NCI-H2196 treated with DMSO at 0.1 percent for 48 hours (cell line): Measurements from ENCODE around the gene TREX2.

Experiments used
- DNase-seq: peaks from one replicate; lab custom pipeline; 2025; ENCODE audit not compliant: unreplicated experiment; lab: John Stamatoyannopoulos, UW

TREX2 gene

GRCh38 chrX:153435845-153436244 lies 10.0 kb downstream of the TREX2 start:
- DNase-seq, result no peak

GRCh38 chrX:153434801-153435200 lies 11.1 kb downstream of the TREX2 start:
- DNase-seq, result no peak

- DNase-seq, result no peak
Observed at GRCh38 chrX:153433781-153434285, 12.0 kb downstream of the TREX2 start.

- no peak for DNase-seq
Observed at GRCh38 chrX:153433161-153433680, 12.6 kb downstream of the TREX2 start.

- DNase-seq, result no peak
Observed at GRCh38 chrX:153430796-153431195, 15.1 kb downstream of the TREX2 start.

- DNase-seq, result no peak
Observed at GRCh38 chrX:153426204-153426603, 19.7 kb downstream of the TREX2 start.

- no peak for DNase-seq
Observed at GRCh38 chrX:153423652-153424051, 22.2 kb downstream of the TREX2 start.

GRCh38 chrX:153421856-153422255 lies 24.0 kb downstream of the TREX2 start:
- DNase-seq, result no peak

- no peak for DNase-seq
Observed at GRCh38 chrX:153420851-153421599, 24.8 kb downstream of the TREX2 start.

- DNase-seq, result no peak
Observed at GRCh38 chrX:153417637-153418036, 28.2 kb downstream of the TREX2 start.

GRCh38 chrX:153416781-153417450 lies 28.9 kb downstream of the TREX2 start:
- DNase-seq, result no peak

GRCh38 chrX:153414856-153415510 lies 30.9 kb downstream of the TREX2 start:
- DNase-seq, result no peak

GRCh38 chrX:153413731-153414130 lies 32.1 kb downstream of the TREX2 start:
- DNase-seq, result no peak

GRCh38 chrX:153412746-153413720 lies 32.8 kb downstream of the TREX2 start:
- DNase-seq, result no peak

GRCh38 chrX:153411988-153412574 lies 33.8 kb downstream of the TREX2 start:
- DNase-seq, result no peak

- DNase-seq, result no peak
Observed at GRCh38 chrX:153411255-153411987, 34.4 kb downstream of the TREX2 start, which contains the start of gene ZFP92. Gene ZFP92 (plus strand): TSS chrX:153411472. CDS start chrX:153418323, 6,851 bp downstream.

- no peak for DNase-seq
Observed at GRCh38 chrX:153410888-153411254, 35.0 kb downstream of the TREX2 start.

- DNase-seq, result no peak
Observed at GRCh38 chrX:153410373-153410772, 35.5 kb downstream of the TREX2 start.

- no peak for DNase-seq
Observed at GRCh38 chrX:153409414-153410101, 36.3 kb downstream of the TREX2 start.
